Activated CD8-positive, alpha-beta memory T cell treated with anti-CD3 and anti-CD28 coated beads for 48 hours (primary cell): ENCODE measurements around the gene MATCAP1.
A peak's percentile ranks its signal among the peaks of the same experiment; 100 is the strongest.

ENCODE experiments used
- DNase-seq, 3 experiments: peaks; one replicate each; pipeline ENCODE4 v3.0.0-alpha.2; 2020; ENCODE audit warnings: low read depth in 2 of 3, low spot score in 2 of 3

MATCAP1 gene

DNA sequence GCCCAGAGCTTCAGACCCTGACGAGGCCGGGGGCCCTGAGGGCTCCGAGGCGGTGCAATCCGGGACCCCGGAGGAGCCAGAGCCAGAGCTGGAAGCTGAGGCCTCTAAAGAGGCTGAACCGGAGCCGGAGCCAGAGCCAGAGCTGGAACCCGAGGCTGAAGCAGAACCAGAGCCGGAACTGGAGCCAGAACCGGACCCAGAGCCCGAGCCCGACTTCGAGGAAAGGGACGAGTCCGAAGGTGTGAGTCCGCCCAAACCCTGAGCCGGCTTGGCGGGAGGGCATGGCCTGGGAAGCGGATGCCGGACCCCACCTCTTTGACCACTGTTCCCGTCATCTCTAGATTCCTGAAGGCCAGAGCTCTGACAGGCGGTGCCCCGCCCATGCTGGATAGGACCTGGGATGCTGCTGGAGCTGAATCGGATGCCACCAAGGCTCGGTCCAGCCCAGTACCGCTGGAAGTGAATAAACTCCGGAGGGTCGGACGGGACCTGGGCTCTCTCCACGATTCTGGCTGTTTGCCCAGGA lies 9.0 kb downstream of the MATCAP1 start:
- DNase-seq: no peak

GRCh38 chr16:67173808-67174705 lies 9.7 kb downstream of the MATCAP1 start:
- DNase-seq: no peak

DNA sequence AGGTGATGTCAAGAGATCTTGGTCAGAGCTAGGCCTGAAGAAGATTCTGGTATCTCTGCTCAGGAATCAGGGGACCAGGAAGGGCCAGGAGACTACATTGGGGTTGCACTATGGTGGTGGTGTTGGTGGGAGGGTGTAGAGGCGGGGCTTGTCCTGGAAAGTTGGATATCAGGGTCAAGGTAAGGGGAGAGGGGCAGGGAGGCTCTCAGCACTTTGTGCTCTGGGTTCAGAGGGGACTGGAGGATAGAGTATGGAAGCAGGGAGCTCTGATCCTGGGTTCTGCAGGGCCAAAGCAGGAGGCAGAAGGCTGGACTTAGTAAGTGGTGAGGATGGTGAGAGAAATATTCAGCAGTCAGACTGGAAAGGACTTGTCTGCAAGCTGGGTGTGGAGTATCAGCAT lies 10.4 kb downstream of the MATCAP1 start:
- no peak for DNase-seq

DNA sequence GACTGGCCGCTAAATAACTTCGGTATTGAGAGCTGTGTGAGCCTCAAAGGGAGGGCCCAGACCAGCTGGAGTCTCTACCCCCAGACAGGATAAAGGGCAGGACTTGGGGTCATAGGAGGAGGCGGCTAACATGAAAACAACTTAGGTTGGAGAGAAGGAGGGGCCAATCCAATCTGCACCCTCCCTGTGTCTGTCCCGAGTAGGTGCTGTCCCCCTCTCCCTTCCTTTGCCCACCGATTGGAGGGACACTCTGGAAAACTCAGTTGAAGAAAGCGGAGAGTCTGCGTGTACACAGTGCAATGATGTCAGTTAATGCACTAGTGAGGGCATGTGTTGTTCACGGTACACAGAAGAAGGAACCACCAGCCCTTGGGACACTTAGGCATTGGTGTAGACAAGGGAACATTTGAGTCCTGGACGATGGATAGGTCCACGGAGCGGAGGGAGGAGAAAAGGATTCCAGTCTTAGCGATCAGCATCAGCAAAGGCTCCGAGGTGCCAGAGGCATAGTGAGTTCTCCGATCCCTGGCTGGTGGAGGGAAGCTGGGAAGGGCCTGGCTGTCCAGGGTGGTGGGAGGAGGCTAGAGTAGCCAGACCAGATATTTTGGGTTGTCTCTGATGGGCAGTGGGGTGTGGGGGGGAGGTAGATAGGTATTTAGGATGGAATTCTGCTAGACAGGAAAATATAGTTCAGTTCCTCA lies 12.7 kb downstream of the MATCAP1 start:
- no peak for DNase-seq

DNA sequence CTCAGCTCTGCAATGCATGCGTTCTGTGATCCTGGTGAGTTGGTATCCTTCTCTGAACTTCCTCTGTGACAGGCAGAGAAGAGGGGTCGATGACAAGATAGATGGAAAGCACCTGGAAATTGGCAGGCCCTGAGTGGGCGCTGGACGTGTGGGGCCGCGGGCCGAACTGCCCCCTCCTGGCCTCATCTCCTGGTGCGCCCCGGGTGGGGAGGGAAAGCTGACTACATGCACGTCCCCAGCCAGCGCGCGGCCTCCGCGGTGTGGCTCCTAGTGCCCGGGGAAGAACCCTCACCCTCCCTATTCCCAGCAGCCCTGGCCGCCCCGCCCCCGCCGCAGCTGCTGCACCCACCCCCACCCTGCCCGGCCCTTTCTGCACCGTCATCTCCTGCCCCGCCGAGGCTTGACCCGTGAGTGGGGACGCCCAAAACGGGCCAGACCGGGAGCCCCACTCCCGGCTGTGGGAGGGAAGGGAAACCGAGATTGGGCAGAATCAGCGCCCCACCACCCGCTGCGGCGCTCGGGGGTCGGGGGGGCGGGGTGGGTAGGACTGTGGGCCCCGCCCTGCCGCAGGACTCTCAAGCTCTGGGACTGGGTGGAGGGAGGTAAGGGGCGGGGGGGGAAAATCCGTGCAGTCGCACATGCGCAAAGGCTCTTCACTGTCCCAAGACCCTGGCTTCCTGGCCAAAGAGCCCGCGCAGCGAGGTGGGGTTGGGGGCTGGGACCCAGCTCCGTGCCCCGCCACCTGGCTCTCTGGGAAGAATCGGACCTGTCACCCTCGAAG lies 13.4 kb downstream of the MATCAP1 start, which contains the start of gene NOL3:
TSS of gene NOL3 (plus strand) at position 371 of the 781 bp plus-strand sequence.
- peak in 1 of 3 experiments; percentile 42 for DNase-seq

GRCh38 chr16:67169642-67170167 lies 14.1 kb downstream of the MATCAP1 start:
- no peak for DNase-seq

DNA sequence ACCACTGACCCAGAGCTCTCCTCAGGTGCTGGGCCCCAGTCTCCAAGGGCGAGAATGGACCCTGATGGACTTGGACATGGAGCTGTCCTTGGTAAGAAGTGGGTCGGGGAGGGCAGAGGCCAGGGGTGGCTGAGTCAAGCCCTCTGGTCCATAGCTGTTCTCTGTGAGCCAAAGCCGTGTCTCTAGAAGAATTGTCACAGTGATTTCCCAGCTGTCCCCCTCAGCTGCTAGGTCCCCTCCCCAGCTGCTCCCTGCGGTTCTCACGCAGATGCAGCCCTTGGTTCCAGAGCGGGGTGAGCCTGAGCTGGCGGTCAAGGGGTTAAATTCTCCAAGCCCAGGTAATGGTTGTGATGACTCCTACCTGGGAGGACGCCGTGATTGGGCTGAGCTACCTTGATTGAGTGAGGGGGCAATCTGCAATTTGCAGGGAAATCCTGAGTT lies 14.7 kb downstream of the MATCAP1 start:
- no peak for DNase-seq

- DNase-seq: no peak
Observed at GRCh38 chr16:67167588-67167987, 16.2 kb downstream of the MATCAP1 start.

GRCh38 chr16:67166598-67167168 lies 17.1 kb downstream of the MATCAP1 start:
- no peak for DNase-seq

GRCh38 chr16:67166110-67166547 lies 17.6 kb downstream of the MATCAP1 start:
- no peak for DNase-seq

DNA sequence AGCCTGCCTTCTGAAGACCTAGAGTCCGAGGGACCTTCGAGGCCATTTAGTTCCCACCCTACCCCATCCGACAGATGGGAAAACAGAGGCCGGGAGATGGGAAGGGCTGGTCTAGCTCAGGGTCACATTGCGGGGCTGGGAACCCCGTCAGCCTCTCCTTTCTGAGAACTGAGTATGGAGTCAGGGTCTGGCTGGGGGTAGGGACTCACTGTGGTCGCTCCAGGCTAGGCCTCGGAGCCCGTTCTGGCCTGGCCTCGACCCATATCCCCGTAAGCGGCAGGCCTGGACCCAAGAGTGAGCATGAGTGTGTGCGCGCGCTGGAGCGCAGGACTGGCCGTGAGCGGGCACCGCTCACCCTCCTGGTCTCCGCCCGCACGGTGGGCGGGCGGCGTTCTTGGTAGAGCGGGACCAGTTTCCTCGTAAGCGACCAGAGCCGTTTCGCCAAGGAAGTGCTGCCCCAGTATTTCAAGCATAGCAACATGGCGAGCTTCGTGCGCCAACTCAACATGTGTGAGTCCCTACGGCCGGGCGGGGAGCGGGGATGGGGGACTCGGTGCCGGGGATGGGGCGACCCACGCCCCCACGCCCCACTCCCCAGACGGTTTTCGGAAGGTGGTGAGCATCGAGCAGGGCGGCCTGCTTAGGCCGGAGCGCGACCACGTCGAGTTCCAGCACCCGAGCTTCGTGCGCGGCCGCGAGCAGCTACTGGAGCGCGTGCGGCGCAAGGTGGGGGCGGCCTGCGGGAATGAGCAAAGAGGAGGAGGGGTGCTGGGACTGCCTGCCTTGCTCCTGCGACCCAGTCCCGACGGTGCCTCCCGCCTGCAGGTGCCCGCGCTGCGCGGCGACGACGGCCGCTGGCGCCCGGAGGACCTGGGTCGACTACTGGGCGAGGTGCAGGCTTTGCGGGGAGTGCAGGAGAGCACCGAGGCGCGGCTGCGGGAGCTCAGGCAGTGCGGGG lies 18.4 kb downstream of the MATCAP1 start:
- DNase-seq: no peak

GRCh38 chr16:67164599-67165061 lies 19.1 kb downstream of the MATCAP1 start, which contains the start of gene HSF4:
HSF4 (plus strand) TSS chr16:67164745; CDS start chr16:67164812, 67 bp downstream.
- DNase-seq: no peak

DNA sequence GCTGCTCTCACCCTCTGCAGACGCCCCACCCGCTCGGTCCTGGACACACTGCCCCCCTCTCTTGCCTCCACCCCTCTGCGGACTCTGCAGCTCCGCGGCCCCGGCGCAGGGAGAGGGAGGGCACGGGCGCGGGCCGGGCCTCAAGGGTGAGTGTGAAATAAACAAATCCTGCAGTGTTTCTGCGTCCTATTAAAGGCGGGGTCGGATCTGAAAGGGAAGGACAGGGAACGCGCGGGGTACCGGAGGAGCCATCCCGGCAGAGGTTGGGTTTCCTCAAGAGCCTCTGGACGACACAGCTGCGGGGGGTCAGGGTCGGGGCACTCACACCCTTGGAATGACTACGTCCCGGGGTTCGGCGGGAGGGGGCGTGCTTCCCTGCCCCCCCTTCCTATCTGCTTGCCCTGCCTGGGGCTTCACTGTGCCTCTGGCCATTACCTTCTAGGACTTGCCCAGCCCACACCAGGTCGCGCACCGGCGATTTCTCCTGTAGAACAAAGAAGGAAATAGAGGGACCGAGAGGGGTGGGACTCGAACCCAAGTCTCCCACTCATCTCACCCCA lies 19.7 kb downstream of the MATCAP1 start:
- no peak for DNase-seq

GRCh38 chr16:67163164-67163998 lies 20.4 kb downstream of the MATCAP1 start:
- no peak for DNase-seq

DNA sequence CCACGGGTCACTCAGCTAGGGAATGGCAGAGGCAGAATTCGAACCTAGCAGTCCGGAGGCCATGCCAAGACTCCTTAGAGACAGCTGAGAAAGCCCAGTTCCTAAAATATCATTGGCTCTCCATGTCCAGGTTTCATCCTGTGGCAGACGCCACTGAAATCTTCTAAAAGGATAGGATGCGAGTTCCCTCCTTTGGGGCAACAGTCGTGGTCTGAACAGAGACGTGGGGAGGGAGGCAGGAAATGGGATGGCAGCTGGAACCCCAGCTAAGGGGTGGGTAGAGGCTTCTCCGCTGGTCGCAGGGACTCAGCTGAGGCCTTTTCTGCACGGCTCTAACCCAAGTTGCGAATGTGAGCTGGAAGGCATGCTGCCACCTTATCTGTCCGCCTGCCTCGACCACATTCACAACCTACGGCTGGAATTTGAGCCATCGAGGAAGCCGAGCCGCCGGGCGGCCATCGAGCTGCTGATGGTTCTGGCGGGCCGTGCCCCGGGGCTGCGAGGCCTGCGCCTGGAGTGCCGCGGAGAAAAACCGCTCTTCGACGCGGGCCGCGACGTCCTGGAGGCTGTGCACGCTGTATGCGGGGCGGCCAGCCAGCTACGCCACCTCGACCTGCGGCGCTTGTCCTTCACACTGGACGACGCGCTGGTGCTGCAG lies 21.1 kb downstream of the MATCAP1 start:
- DNase-seq: no peak

- DNase-seq: no peak
Observed at GRCh38 chr16:67161595-67162058, 22.1 kb downstream of the MATCAP1 start.
